GM12892 (cell line): ENCODE results near the gene TPPP3.

Experiments
- POLR2A ChIP-seq: IDR thresholded peaks from 2 replicates; pipeline ENCODE4 v1.6.1; 2011; ENCODE audit warnings: low read depth, low read length, control low read depth
- POLR2AphosphoS5 ChIP-seq: IDR thresholded peaks from 2 replicates; pipeline ENCODE4 v1.6.1; 2011; ENCODE audit warnings: low read depth, low read length, control low read depth
- TAF1 ChIP-seq: IDR thresholded peaks from 2 replicates; pipeline ENCODE4 v1.6.1; 2011; ENCODE audit warnings: low read depth, mild to moderate bottlenecking, control low read depth, low read length, borderline replicate concordance

DNA sequence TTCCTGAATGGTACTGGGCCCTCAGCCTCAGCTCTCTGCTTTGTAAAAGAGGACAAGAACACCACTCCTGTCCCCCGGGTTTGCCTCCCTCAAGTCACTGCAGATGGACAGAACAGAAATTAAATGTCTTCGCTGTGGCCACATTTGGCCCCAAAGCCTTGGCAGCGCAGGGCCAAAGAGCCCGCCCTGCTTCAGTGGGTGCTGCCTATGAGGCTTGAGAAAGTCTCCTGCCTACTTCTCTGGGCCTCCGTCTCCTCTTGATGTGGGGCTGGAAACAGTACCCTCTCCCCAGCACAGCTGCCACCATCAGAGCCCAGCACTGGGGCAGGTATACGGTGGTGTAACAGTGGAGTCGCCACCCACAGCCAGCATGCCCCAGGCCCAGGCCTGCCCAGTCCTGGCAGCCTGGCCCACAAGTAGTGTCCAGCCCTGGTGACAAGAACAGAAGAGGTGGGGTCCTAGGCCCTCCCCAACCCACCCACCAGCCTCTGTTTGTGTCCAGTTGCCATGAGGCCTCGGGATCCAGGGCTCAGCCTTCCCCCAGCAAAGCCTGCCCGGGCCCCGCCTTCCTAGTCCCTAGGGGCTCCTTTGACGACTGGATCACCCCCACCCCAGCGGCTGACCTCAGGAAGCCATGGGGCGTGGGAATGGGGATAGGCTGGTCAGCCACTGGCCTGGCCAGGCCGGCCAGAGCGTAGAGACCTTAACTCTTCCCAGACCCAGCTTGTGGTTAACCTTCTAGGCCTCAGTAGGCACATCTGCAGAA is 3.9 kb upstream of the TPPP3 start:
- no peak for TF ChIP-seq POLR2AphosphoS5
- no peak for TF ChIP-seq TAF1
- TF ChIP-seq POLR2A = no peak
